Kidney (tissue), 14 donors: Measurements from ENCODE around the gene KRT37. TPM values are rescaled to one million over a fixed set of nuclear protein-coding genes. Genes with fewer than 3 reads are reported as not detected.

Experiments used
- DNase-seq, 5 donors: peaks; one replicate each; pipeline ENCODE4 v3.0.0-alpha.2; 2013 to 2020
- FAIRE-seq: peaks from 2 replicates; lab custom pipeline; 2012; peaks lifted over from hg19 to GRCh38; lab: Jason Lieb, UNC
- H3K27ac ChIP-seq, 2 donors: one replicate each; pipeline ENCODE4 v1.7.0; 2013; ENCODE audit warnings: low read depth in 2 of 2, low read length in 2 of 2, inconsistent platforms in 1 of 2
- H3K27me3 ChIP-seq: one replicate; pipeline ENCODE4 v1.7.1; 2013; ENCODE audit warnings: low read length, inconsistent platforms; ENCODE audit not compliant: control insufficient read depth, insufficient read depth
- H3K36me3 ChIP-seq, 3 donors: one replicate each; pipeline versions ENCODE4 v1.7.0 to v1.7.1; 2013; ENCODE audit warnings: low read length in 3 of 3, control low read depth in 1 of 3, inconsistent platforms in 1 of 3; ENCODE audit not compliant: insufficient read depth in 3 of 3, control insufficient read depth in 2 of 3
- H3K4me1 ChIP-seq, 3 donors: one replicate each; pipeline versions ENCODE4 v1.7.0 to v1.7.1; 2013; ENCODE audit warnings: low read length in 3 of 3, inconsistent platforms in 1 of 3, low read depth in 1 of 3; ENCODE audit not compliant: control insufficient read depth in 2 of 3, insufficient read depth in 2 of 3
- H3K4me3 ChIP-seq, 3 donors: one replicate each; pipeline versions ENCODE4 v1.7.0 to v1.8.1; 2013; ENCODE audit warnings: low read length in 3 of 3, control low read depth in 1 of 3, inconsistent platforms in 1 of 3
- H3K9ac ChIP-seq, 3 donors: one replicate each; pipeline versions ENCODE4 v1.7.0 to v1.7.1; 2013; ENCODE audit warnings: low read length in 3 of 3, control low read depth in 1 of 3, inconsistent platforms in 1 of 3
- H3K9me3 ChIP-seq, 3 donors: one replicate each; pipeline versions ENCODE4 v1.7.0 to v1.7.1; 2013; ENCODE audit warnings: low read length in 3 of 3, control low read depth in 1 of 3, inconsistent platforms in 1 of 3; ENCODE audit not compliant: control insufficient read depth in 2 of 3, insufficient read depth in 1 of 3
- intact Hi-C: fragments of 100-400 bp; cut with DNase I; formaldehyde crosslinking; loops from one replicate; pipeline ENCODE4 v1.11.1; 2022
- polyA plus RNA-seq: library from polyadenylated mRNA; stranded (reverse); fragments of 350-450 nt; fragmentation: Illumina TruSeq; extraction: RNeasy Lipid Tissue Mini Kit (QIAGEN cat#74804); gene quantifications from one replicate; pipeline ENCODE4 v1.2.3, GENCODE V29; 2014; ENCODE audit warnings: low read depth, low replicate concordance; ENCODE audit not compliant: insufficient read depth
- total RNA-seq: library from RNA; stranded (reverse); fragmentation: NEBNext Ultra II Directional; extraction: Animal tissue kit (Norgen Biotek cat#: 25700); gene quantifications from one replicate; pipeline ENCODE4 v1.2.1, GENCODE V29; 2021
- TF ChIP-seq, protein P1 (sequence below): IDR thresholded peaks from 3 replicates; pipeline ENCODE4 v1.5.1; 2012; ENCODE audit warnings: mild to moderate bottlenecking, moderate library complexity, borderline replicate concordance; ENCODE audit not compliant: insufficient read depth; ENCODE audit errors: extremely low read depth
- donor health status: control.
- donor health status: control.
- donor health status: control.
- donor health status: control.
- donor health status: control.
- donor health status: DM: yes; HTN: yes; CAD: no.
- donor health status: Normal renal cell carcinoma (clear cell type).

The KRT37 gene
- total and polyA plus RNA-seq, 2 donors from 2014 or later: not detected

DNA sequence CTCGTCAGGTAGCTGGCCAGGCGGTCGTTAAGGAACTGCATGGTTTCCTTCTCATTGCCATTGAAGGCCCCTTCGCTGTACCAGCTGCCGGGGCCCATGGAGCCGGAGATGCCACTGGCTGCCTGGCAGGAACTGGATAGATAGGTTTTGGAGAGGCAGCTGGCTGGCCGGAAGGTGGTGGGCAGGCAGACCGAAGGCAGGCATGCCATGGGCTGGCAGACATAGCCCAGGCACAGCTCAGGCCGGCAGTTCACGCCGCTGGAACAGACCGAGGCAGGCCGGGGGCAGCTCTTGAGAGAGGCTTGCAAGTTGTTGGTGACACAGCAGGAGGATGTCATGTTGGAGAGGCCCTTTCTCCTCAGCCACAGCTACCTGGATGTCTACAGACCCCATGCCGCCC lies 42.6 kb upstream of the KRT37 start, which contains the start of gene KRT32:
Gene KRT32 (minus strand): TSS at position 399 of the 400 bp plus-strand sequence. CDS start 61 bp downstream, at position 338.
- Histone ChIP-seq H3K4me3 (no peak within 1 kb of the TSS), H3K9me3 (peaks cover 0 to 10% (median 0%) of the 10 kb centered on the region in 3 donors), H3K4me1 (no peaks in the 10 kb centered on the region), H3K27me3 (no peaks in the 10 kb centered on the region), H3K36me3 (no peaks in the 10 kb centered on the region), H3K27ac (no peak within 1 kb of the TSS), H3K9ac (no peak within 1 kb of the TSS)
- DNase-seq (no peak), FAIRE-seq (no peak)
- intact Hi-C loops: no loop called here
- TF ChIP-seq, protein P1, sequence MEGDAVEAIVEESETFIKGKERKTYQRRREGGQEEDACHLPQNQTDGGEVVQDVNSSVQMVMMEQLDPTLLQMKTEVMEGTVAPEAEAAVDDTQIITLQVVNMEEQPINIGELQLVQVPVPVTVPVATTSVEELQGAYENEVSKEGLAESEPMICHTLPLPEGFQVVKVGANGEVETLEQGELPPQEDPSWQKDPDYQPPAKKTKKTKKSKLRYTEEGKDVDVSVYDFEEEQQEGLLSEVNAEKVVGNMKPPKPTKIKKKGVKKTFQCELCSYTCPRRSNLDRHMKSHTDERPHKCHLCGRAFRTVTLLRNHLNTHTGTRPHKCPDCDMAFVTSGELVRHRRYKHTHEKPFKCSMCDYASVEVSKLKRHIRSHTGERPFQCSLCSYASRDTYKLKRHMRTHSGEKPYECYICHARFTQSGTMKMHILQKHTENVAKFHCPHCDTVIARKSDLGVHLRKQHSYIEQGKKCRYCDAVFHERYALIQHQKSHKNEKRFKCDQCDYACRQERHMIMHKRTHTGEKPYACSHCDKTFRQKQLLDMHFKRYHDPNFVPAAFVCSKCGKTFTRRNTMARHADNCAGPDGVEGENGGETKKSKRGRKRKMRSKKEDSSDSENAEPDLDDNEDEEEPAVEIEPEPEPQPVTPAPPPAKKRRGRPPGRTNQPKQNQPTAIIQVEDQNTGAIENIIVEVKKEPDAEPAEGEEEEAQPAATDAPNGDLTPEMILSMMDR: no peak

DNA sequence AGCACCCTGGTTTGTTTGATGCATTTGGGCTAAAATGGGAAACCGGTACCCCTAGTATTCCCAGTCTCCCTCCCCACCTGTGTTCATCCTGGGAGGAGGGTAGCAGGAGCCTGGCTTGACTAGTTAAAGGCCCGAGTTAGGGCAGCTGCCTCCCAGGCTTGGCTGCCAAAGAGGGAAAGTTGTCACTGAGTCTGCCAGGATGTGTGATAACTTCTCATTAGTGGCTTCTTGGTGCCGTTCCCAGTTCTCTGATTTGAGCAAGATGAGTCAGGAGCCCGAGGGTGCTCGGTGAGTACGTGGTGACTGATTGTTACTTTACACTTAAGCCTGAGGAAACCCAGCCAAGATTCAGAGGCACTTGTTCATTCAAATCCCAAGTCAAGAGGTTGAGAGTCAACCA lies 40.3 kb upstream of the KRT37 start:
- H3K4me3 ChIP-seq: no peak overlapping the region
- no peaks in the 10 kb centered on the region for H3K4me1 ChIP-seq
- TF ChIP-seq, protein P1: no peak
- no peaks in the 10 kb centered on the region for H3K27me3 ChIP-seq
- intact Hi-C loops: no loop called here
- DNase-seq (no peak), FAIRE-seq (no peak)
- peaks cover 0 to 6% (median 0%) of the 10 kb centered on the region in 3 donors for H3K9me3 ChIP-seq
- no peaks in the 10 kb centered on the region for H3K36me3 ChIP-seq
- H3K9ac ChIP-seq: no peak overlapping the region
- no peak overlapping the region for H3K27ac ChIP-seq

DNA sequence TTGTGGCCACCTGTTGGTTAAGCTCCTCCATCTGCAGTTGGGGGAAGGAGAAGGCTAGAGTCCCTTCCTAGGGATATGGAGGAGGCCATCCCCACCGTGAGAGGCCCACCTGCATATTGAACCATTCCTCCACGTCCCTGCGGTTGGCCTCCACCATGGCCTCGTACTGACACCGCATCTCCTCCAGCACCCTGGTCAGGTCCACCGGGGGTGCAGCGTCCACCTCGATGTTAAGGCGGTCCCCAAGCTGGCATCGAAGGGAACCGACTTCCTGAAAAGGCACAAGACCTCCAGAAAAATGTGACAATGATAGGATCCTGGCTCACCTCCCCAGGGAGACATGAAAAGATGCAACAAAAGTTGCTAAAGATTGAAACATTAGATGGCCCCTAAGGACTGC lies 39.8 kb upstream of the KRT37 start:
- H3K4me1 ChIP-seq: no peaks in the 10 kb centered on the region
- H3K27me3 ChIP-seq: no peaks in the 10 kb centered on the region
- H3K36me3 ChIP-seq: no peaks in the 10 kb centered on the region
- FAIRE-seq (no peak), DNase-seq (no peak)
- H3K9me3 ChIP-seq: peaks cover 0 to 6% (median 0%) of the 10 kb centered on the region in 3 donors
- H3K4me3 ChIP-seq: no peak overlapping the region
- H3K27ac ChIP-seq: no peak overlapping the region
- TF ChIP-seq, protein P1: no peak
- H3K9ac ChIP-seq: no peak overlapping the region
- intact Hi-C loops: no loop called here

DNA sequence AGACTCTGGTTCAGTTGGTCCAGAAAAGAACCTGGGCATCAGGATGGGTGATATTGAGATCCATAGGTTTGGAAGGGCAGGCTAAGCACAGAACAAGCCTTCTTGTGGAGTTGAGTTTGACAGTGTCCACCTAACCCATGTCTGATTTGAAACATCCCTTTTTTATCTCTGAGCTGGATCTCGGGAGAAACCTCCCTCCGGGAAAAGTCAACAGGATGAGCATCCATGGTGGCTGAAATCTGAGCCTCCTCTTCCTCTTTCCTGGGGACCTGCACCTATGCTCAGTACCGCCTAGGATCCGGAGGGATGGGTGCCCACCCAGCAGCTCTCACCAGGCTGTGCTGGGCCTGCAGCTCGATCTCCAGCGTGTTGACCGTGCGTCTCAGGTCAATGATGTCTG lies 39.4 kb upstream of the KRT37 start:
- Histone ChIP-seq H3K27ac (no peak overlapping the region), H3K4me3 (no peak overlapping the region), H3K9me3 (peaks cover 0 to 6% (median 0%) of the 10 kb centered on the region in 3 donors), H3K27me3 (no peaks in the 10 kb centered on the region), H3K9ac (no peak overlapping the region), H3K4me1 (no peaks in the 10 kb centered on the region), H3K36me3 (no peaks in the 10 kb centered on the region)
- TF ChIP-seq, protein P1: no peak
- intact Hi-C loops: no loop called here
- DNase-seq (no peak), FAIRE-seq (no peak)
